RWPE2 (cell line): ENCODE results near the gene ATP5PB.

ENCODE experiments used
- ATAC-seq: fragments of 200-7000 bp; cut with Tn5 transposase; 3 replicates; pipeline ENCODE4 v1.9.1; 2021; ENCODE audit warnings: low read depth
- DNase-seq: peaks from one replicate; pipeline ENCODE4 v3.0.0-alpha.2; 2020; ENCODE audit warnings: low spot score
- H3K27ac ChIP-seq: fragments of 450-650 bp; 2 replicates; pipeline ENCODE4 v1.5.1; 2017; ENCODE audit warnings: mild to moderate bottlenecking; ENCODE audit not compliant: poor library complexity, severe bottlenecking
- H3K27me3 ChIP-seq: fragments of 250-450 bp; sonication (Bioruptor Pico); 2 replicates; pipeline ENCODE4 v1.5.1; 2021; ENCODE audit warnings: mild to moderate bottlenecking, moderate library complexity; ENCODE audit not compliant: insufficient read depth, poor library complexity, severe bottlenecking
- H3K36me3 ChIP-seq: fragments of 250-450 bp; sonication (Bioruptor Pico); 2 replicates; pipeline ENCODE4 v1.5.1; 2020; ENCODE audit warnings: low read depth, mild to moderate bottlenecking, moderate library complexity
- H3K4me1 ChIP-seq: fragments of 250-450 bp; sonication (Bioruptor Pico); 2 replicates; pipeline ENCODE4 v1.5.1; 2021; ENCODE audit warnings: mild to moderate bottlenecking, moderate library complexity; ENCODE audit not compliant: insufficient read depth, poor library complexity, severe bottlenecking
- H3K4me3 ChIP-seq: fragments of 250-450 bp; sonication (Bioruptor Pico); 2 replicates; pipeline ENCODE4 v1.5.1; 2021; ENCODE audit warnings: mild to moderate bottlenecking, moderate library complexity; ENCODE audit not compliant: severe bottlenecking
- H3K9me3 ChIP-seq: fragments of 250-450 bp; sonication (Bioruptor Pico); 2 replicates; pipeline ENCODE4 v1.5.1; 2021; ENCODE audit warnings: mild to moderate bottlenecking, moderate library complexity; ENCODE audit not compliant: severe bottlenecking
- CTCF ChIP-seq: fragments of 450-650 bp; IDR thresholded peaks from one replicate; pipeline ENCODE4 v1.5.1; 2017; ENCODE audit warnings: mild to moderate bottlenecking, moderate library complexity; ENCODE audit not compliant: poor library complexity, severe bottlenecking

Gene ATP5PB

GRCh38 chr1:111436726-111437125, 12.5 kb upstream of the ATP5PB start:
- H3K4me1 ChIP-seq = peaks cover 5% of the 10 kb centered on the region
- ATAC-seq (peak; percentile 57), DNase-seq (no peak)
- no peaks in the 10 kb centered on the region for H3K27me3 ChIP-seq
- no peak overlapping the region for H3K4me3 ChIP-seq
- TF ChIP-seq CTCF = no peak
- H3K9me3 ChIP-seq = no peaks in the 10 kb centered on the region
- H3K36me3 ChIP-seq = peaks cover 43% of the 10 kb centered on the region
- H3K27ac ChIP-seq = no peak overlapping the region

GRCh38 chr1:111439461-111440351, 9.6 kb upstream of the ATP5PB start:
- DNase-seq = no peak
- Histone ChIP-seq H3K9me3 (no peaks in the 10 kb centered on the region), H3K27ac (no peak overlapping the region), H3K36me3 (peaks cover 73% of the 10 kb centered on the region), H3K4me1 (peaks cover 5% of the 10 kb centered on the region), H3K27me3 (no peaks in the 10 kb centered on the region), H3K4me3 (no peak overlapping the region)
- no peak for TF ChIP-seq CTCF
- no peak for ATAC-seq

- peak; percentile 48 for TF ChIP-seq CTCF
- Histone ChIP-seq H3K27ac (no peak overlapping the region), H3K4me3 (no peak overlapping the region), H3K36me3 (peaks cover 93% of the 10 kb centered on the region), H3K9me3 (no peaks in the 10 kb centered on the region), H3K4me1 (peaks cover 5% of the 10 kb centered on the region), H3K27me3 (no peaks in the 10 kb centered on the region)
- ATAC-seq = no peak
- DNase-seq = no peak
Observed at GRCh38 chr1:111441573-111442192, 7.6 kb upstream of the ATP5PB start.

- H3K27ac ChIP-seq = no peak overlapping the region
- peaks cover 98% of the 10 kb centered on the region for H3K36me3 ChIP-seq
- peaks cover 8% of the 10 kb centered on the region for H3K4me1 ChIP-seq
- H3K9me3 ChIP-seq = no peaks in the 10 kb centered on the region
- H3K27me3 ChIP-seq = no peaks in the 10 kb centered on the region
- ATAC-seq (no peak), DNase-seq (no peak)
- TF ChIP-seq CTCF = no peak
- no peak overlapping the region for H3K4me3 ChIP-seq
Observed at GRCh38 chr1:111442457-111442856, 6.8 kb upstream of the ATP5PB start.
